ENCODE measurements around the gene MMEL1. TPM values are rescaled to one million over a fixed set of nuclear protein-coding genes. Genes with fewer than 3 reads are reported as not detected.

Gene MMEL1
- total and polyA plus RNA-seq, 2 donors from 2014 or later, result 4.0 to 8.5 TPM

GRCh38 chr1:2636733-2637132, 3.9 kb upstream of the MMEL1 start:
- H3K4me1 ChIP-seq (ENCODE audit: control insufficient read depth in 2 of 3, insufficient read depth in 2 of 3, low read depth in 1 of 3, low read length in 3 of 3), result no peaks in the 10 kb centered on the region
- no peaks in the 10 kb centered on the region for H3K36me3 ChIP-seq (ENCODE audit: control insufficient read depth in 2 of 3, insufficient read depth in 3 of 3, low read length in 3 of 3)
- TF ChIP-seq CTCF (IDR thresholded peaks at IDR 0.05; ENCODE audit: borderline replicate concordance, extremely low read depth, insufficient read depth), result no peak
- DNase-seq (no peak), FAIRE-seq (no peak)
- no peak overlapping the region for H3K27ac ChIP-seq (ENCODE audit: low read depth in 2 of 2, low read length in 2 of 2)
- no peak overlapping the region for H3K9ac ChIP-seq (ENCODE audit: low read length in 3 of 3)
- H3K27me3 ChIP-seq (ENCODE audit: control insufficient read depth, insufficient read depth, low read length), result no peaks in the 10 kb centered on the region
- intact Hi-C loops (cut with DNase I), result no loop called here
- H3K4me3 ChIP-seq (ENCODE audit: low read length in 3 of 3), result no peak overlapping the region
- peaks cover 0 to 6% (median 0%) of the 10 kb centered on the region in 3 donors for H3K9me3 ChIP-seq (ENCODE audit: control insufficient read depth in 2 of 3, insufficient read depth in 1 of 3, low read length in 3 of 3)

GRCh38 chr1:2635361-2636010, 2.7 kb upstream of the MMEL1 start:
- H3K9me3 ChIP-seq (ENCODE audit: control insufficient read depth in 2 of 3, insufficient read depth in 1 of 3, low read length in 3 of 3), result peaks cover 0 to 6% (median 1%) of the 10 kb centered on the region in 3 donors
- peaks cover 4% of the 10 kb centered on the region for H3K27me3 ChIP-seq (ENCODE audit: control insufficient read depth, insufficient read depth, low read length)
- no peak for TF ChIP-seq CTCF (IDR thresholded peaks at IDR 0.05; ENCODE audit: borderline replicate concordance, extremely low read depth, insufficient read depth)
- H3K27ac ChIP-seq (ENCODE audit: low read depth in 2 of 2, low read length in 2 of 2), result no peak overlapping the region
- no peak overlapping the region for H3K4me3 ChIP-seq (ENCODE audit: low read length in 3 of 3)
- intact Hi-C loops (cut with DNase I), result no loop called here
- FAIRE-seq (no peak), DNase-seq (no peak)
- no peak overlapping the region for H3K9ac ChIP-seq (ENCODE audit: low read length in 3 of 3)
- H3K36me3 ChIP-seq (ENCODE audit: control insufficient read depth in 2 of 3, insufficient read depth in 3 of 3, low read length in 3 of 3), result no peaks in the 10 kb centered on the region
- no peaks in the 10 kb centered on the region for H3K4me1 ChIP-seq (ENCODE audit: control insufficient read depth in 2 of 3, insufficient read depth in 2 of 3, low read depth in 1 of 3, low read length in 3 of 3)

GRCh38 chr1:2633936-2634491, 1.2 kb upstream of the MMEL1 start:
- H3K9ac ChIP-seq (ENCODE audit: low read length in 3 of 3), result no peak overlapping the region
- TF ChIP-seq CTCF (IDR thresholded peaks at IDR 0.05; ENCODE audit: borderline replicate concordance, extremely low read depth, insufficient read depth), result no peak
- FAIRE-seq, result no peak
- no peaks in the 10 kb centered on the region for H3K4me1 ChIP-seq (ENCODE audit: control insufficient read depth in 2 of 3, insufficient read depth in 2 of 3, low read depth in 1 of 3, low read length in 3 of 3)
- intact Hi-C loops (cut with DNase I), result no loop called here
- H3K9me3 ChIP-seq (ENCODE audit: control insufficient read depth in 2 of 3, insufficient read depth in 1 of 3, low read length in 3 of 3), result peaks cover 0 to 6% (median 3%) of the 10 kb centered on the region in 3 donors
- no peaks in the 10 kb centered on the region for H3K36me3 ChIP-seq (ENCODE audit: control insufficient read depth in 2 of 3, insufficient read depth in 3 of 3, low read length in 3 of 3)
- no peak overlapping the region for H3K4me3 ChIP-seq (ENCODE audit: low read length in 3 of 3)
- no peak for DNase-seq
- no peak overlapping the region for H3K27ac ChIP-seq (ENCODE audit: low read depth in 2 of 2, low read length in 2 of 2)
- peaks cover 8% of the 10 kb centered on the region for H3K27me3 ChIP-seq (ENCODE audit: control insufficient read depth, insufficient read depth, low read length)
